ENCODE data around the gene CNOT8.

The CNOT8 gene

DNA sequence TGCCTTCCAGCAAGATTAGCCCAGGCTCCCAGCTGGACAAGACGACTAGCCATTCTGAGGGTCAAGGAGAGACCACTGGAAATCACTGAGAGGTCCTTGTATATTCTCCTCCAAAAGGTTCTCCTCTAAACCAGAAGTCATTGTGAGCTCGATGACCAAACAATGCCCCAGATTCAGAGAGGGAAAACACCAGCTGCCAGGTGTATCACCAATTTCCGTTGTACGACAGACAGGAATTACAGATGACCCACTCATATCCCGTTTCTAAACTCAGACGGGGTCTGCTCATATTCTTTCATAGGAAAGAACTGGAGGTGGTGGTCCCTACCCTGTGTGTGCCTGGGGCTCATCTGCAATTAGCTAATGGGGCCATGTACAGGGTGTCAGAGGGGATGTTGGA, 22.2 kb upstream of the CNOT8 start:
- DNase-seq: no peak

DNA sequence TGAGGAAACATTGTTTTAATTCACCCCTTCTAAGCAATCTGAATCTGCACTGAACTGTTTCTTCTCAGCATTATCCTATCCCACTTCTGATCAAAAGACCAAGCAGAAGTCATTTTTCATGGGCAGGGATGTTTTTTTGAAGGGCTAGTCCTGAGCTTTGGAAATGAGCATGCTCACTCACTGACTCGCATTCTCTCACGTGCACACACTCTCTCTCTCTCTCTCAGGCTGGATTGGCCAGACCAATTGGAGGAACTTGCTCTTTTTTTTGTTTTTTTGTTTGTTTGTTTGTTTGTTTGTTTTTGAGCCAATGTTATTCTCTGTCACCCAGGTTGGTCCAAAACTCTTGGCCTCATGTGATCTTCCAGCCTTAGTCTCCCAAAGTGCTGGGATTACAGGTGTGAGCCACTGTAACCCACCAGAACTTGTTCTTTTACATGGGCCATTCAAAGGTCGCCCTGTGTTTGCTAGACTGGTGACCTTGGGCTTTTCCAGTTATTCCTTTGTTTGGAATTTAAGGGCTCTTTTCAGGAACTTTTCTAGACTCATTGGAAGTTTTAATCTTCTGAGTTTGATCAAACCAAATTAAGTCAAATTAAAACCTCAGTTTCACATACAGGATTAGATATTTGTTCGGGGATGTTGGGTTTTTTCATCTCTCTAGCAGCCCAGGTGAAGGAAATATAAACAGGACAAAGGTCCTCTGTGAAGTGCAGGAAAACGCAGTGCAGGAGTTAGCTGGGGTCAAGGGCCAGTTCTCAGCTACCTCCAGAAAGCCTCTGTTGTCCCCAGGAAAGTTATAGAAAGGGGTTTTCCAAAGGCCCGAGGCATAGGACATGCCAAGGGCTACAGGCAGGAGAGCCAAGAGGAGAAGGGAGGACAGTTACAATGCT, 21.2 kb upstream of the CNOT8 start:
- DNase-seq: no peak

DNA sequence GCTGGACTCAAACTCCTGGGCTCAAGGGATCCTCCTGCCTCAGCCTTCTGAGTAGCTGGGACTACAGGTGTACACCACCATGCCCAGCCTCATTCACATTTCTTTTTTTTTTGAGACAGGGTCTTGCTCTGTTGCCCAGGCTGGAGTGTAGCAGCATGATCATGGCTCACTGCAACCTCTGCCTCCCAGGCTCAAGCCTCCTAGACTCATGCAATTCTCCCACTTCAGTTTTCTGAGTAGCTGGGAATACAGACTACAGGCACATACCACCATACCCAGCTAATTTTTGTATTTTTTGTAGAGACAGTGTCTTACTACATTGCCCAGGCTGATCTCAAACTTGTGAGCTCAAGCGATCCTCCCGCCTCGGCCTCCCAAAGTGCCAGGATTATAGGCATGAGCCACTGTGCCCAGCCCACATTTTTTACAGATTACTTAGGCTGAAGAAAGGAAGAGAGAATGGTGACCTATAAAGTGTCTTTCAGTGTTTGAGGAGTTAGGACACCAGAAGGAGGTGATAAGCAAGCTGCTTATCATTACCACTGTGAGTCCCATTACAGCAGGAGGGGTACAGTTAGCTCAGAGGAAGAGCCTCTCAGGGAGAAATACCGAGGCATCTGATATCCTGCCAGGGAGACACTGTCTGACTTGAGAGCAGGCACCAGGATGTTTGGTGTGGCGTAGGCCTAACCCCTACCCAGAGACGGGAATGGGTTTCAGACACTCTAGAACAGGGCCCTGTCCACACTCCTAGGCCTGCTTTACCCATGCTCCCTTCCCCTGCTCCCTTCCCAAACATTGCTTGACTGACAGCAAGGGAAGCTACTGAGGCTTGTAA, 17.8 kb upstream of the CNOT8 start:
- DNase-seq: no peak

DNA sequence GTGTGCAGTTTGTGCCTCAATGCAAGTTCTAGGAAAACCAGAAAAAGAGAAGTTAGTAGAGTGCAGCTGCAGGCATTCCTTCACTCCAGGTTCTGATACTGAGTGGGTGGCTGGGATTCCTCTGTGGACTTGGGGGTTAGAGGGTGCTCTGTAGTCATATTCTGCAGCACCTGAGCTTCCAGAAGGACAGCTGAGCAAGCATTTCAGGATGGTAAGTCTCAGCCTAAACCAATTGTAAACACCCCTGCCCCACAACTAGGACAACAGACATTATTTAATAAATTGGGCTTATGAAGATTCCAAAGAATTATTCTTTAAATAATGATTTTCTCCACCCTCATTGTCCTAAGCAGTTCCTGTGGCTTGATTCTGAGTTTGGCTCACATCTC, 17.2 kb upstream of the CNOT8 start:
- no peak for DNase-seq

DNA sequence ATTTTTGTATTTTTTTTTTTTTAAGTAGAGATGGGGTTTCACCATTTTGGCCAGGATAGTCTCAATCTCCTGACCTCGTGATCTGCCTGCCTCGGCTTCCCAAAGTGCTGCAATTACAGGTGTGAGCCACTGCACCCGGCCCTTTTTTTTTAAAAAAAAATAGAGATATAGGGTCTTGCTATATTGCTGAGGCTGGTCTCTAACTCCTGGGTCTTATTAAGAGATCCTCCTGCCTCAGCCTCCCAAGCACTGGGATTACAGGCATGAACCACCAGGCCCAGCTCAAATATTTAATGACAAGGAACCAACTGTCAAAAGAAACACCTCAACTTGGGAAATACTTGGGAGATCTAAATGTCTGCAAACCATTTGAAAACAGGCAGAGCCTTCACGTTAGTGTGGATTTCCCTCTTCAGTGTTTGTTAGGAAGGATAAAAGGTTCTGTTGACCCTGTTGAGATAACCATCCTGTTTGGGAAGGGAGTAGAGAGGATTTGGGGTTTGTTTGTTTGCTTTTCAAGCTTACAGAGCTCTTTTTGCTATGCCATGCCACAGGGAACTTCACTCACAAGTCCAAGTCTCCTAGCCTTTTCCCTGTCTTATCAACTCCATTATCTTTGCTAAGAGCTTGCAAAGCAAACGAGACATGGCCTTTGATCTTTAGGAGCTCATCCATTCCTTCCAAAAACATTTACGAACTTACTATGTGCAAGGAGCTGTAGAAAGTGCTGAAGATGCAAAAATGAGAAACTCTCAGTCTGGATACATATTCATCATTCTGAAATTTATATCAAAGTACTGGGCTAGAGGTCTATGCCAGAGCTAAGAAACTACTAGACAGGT, 15.5 kb upstream of the CNOT8 start:
- no peak for DNase-seq

DNA sequence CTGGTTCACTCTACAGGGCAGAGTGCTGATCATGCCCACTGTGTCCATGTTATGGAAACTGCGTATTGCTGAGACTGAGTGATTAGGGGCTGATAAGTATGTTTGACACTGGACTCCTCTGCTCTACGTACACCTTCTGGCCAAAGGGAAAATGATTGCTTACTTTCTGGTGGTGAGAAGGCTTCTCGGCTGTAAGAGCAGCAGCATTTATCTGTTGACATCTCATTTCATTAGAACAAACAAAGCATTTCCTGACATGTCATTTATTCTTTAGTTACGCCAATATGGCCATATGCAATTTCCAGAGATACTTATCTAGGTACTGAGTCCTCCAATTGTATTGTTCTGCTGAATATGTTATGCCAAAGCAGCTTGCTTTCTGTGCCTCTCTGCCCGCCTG, 13.6 kb upstream of the CNOT8 start:
- DNase-seq: no peak

DNA sequence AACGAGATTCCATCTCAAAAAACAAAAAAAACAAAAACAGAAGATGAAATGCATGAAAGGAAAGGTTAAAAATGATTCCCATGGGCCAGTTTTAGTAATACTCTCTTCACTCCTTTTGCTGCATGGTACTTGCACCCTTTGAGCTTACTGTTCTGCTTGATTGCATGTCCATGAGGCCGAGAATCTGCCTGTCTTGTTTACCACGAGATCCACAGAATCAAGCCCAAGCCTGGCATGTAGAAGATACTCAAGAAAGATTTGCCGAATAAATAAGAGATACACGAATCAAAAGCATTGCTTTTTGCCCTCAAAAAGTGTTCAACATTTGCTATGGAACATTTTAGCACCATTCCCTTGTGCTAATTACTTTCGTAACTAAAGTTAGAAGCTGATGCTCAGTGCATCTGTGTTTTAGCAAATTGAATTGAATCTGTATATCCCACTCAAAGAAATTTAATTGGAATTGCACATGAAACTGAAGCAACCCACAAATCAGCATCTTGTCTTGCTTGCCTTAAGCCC, 9.1 kb upstream of the CNOT8 start:
- DNase-seq: no peak

DNA sequence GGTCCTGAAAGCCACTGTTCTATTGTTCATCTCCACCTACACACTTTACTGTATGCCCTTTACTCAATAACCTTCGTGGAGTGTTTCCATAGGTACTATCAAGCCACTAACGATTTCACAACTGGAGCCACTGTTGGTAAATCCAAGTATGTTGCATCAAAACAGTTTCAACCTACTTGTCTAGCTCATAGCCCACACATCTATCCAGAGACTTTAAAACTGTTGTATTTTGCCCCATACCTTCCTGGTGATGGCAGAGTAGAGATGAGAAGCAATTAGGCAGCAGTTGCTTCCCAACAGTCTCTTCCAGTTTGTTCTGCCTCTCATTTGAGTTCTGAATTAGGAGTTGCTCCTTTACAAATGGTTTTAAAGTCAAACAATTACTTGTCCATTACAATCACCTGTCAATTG, 8.6 kb upstream of the CNOT8 start:
- DNase-seq: no peak

DNA sequence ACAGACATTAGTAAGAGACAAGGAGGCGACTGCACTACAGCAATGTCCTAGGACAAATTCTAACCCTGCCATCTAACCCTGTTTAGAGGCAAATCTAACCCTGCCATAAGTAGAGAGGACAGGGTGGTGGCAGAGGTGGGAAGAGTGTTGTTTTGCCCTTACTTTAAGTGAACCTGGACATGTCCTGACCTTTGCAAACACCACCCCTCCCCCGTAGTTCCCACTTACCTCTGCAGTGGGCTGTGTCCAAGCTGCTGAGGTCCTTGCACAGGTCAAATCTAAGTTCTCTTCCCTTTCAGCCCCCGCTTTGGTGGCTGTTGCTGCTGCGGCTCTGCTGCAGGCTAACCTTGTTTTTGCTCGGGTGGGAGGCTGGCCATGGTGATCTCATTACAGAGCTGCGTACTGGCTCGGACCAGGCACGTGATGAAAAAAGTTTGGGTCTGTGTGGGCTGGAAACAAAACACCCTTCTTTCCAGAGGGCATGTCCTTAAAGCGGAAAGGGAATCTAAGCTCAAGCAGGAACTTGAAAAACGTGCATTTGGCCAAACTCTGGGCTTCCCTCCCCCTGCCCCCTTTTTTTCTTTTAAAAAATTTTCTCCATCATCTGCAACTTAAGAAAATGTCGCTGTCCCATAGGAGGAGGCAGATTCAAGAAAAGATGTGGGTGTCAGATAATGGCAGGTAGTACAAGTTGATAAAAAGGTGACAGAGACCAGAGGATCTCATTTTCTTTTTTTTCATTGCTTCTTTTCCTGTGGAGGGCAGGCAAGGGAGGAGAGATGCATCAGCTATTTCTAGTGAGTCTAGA, 8.0 kb upstream of the CNOT8 start, which contains the start of gene FAXDC2:
TSS of gene FAXDC2 (minus strand) at position 349 of the 808 bp plus-strand sequence. CDS start 12,425 bp downstream, outside the sequence.
- DNase-seq: no peak

DNA sequence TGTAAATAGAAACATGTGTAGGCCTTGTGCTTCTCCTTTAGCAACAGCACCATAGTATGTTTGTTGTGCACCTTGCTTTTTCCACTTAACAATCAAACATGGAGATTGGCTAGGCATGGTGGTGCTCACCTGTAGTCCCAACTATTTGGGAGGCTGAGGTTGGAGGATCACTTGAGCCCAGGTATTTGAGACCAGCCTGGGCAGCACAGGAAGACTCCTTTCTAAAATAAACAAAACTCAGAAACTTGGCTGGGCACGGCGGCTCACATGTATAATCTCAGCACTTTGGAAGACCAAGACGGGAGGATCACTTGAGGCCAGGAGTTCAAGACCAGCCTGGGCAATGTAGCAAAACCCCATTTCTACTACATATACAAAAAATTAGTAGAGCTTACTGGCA, 7.1 kb upstream of the CNOT8 start:
- no peak for DNase-seq

DNA sequence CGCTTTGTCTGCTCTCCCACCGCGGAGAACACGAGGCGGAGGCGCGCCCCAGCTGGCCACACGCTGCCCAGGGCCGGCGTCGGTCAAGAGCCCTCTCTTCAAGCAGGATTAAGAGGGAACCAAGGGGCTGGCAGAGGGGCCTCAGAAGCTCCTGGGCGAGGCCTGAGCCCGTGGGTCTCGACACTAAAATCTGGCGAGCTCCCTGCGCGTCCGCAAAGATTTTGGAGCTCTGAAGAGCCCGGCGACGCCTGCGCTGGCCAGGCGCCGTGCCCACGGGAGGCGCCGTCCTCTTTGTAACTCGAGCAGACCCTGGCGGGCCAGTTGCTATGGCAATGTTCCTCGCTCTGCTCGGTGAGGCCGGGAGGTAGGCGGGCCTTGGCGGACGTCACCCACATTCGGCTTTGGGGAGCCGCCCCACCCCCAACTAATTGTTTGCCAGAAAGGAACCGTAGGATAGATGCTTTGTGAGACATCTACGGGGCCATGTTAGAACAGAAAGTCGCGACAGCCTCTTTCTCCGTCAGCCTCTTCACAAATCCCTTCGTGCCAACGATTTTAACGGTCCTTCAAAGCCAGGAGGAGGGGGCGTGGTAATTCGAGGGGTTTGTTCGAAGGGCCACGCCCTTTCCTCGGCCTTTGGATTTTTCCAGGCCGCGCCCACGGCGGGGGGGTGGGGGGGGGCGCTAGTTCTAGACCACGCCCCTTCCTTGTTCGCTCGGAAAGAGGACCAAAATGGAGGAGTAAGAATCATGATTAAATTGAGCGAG, 714 bp upstream of the CNOT8 start:
- peak; percentile 85 for DNase-seq

DNA sequence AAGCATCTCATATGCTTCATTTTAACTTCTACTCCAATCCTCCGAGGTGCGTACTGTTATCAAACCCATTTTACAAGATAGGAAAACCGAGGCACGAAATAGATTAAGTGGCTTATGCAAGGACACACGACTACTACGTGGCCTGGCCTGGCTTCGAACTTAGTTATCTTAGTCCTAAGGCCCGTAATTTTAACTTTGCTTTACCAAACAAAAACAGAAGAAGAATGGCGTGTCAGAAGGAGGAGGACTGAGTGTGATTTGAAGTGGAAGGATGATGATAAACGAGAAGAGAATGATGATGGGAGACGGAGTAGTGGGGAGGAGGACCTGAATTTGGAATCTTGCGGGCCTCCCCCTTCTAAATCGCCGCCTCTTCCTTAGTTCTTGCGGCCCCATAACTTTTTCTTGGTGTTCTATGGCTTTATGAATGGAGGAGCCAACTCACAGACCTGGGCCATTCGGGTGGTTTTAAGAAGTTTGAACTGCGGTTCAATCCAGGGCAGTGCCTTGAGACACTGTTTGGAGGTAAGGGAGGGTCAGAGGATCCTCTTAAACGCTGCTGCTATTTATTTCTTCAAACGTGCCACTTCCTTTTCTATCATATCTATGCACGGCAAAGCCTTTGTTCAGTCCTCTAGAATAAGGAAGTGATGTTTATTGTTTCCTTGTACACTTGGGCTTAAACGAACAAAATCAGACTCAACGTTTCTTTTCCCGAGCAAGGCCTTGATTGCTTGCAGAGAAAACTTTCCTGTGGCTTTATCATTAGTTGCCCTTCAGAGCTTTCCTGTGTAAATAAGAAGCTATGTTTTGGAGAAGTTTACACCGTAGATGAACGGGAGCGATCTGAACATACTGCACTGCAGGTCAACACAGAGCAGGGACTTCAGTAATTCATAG, 795 bp downstream of the CNOT8 start:
- no peak for DNase-seq

DNA sequence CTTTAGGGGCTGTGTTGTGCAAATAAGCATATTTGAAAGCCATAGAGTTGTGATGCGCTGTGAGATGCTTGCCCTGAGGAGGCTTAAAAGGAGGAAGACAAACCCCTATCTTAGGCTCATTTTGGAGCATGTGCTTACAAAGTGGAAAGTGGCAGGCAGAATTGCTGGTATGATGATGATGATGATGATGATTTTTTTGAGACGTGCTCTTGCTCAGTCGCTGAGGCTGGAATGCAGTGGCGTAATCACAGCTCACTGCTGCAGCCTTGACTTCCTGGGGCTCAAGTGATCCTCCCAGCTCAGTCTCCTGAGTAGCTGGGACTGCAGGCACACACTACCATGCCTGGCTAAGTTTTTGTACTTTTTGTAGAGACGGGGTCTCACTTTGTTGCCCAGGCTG, 1.7 kb downstream of the CNOT8 start:
- DNase-seq: peak; percentile 18

DNA sequence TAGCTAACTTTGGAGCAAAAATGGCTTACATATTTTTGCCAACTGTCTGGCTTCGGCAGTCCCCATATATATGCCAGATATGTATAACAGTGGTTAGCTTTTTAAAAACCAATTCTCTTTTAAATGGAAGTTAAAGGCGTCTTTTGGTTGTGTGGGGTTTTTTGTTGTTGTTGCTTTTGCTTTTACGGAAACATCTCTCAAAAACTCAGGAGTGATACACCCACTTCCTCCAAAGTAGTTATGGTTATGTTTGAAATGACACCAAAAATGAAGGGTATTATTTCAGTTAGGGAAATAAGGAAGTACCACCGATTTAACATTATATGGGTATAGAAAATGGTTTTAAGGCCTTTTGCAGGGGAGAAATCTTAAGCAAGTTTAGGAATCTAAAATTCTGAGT, 2.3 kb downstream of the CNOT8 start:
- no peak for DNase-seq

DNA sequence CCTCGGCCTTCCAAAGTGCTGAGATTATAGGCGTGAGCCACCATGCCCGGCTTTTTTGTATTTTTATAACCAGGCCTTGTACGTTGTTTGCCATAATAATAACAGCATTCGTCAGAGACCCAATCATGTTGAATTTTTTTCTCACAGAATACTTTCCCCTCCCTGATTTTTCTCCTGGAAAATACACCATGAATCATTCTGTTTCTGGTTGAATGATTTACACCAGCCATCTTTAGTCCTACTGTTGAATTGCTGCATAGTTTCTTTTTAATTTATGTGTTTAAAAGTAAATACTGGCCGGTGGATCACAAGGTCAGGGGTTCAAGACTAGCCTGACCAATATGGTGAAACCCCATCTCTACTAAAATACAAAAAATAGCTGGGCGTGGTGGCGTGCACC, 3.5 kb downstream of the CNOT8 start:
- DNase-seq: no peak

DNA sequence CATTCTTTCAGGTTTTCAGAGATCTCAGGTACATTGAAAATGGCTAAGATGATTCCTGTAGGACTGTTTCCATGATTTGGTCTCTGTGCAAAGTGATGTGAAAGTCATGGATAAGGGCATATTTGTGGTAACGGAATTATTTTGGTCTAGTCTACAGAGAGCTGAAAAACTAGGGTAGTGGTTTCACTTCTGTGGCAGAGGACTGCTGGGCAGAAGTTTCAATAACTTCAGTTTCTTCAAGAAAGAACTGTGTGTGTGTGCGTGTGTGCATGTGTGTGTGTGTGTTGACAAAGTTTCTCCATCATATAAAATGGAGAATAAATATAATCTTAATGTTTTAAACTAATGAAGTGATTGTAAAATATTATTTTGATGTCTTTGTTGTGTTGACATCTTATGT, 4.3 kb downstream of the CNOT8 start:
- DNase-seq: no peak

DNA sequence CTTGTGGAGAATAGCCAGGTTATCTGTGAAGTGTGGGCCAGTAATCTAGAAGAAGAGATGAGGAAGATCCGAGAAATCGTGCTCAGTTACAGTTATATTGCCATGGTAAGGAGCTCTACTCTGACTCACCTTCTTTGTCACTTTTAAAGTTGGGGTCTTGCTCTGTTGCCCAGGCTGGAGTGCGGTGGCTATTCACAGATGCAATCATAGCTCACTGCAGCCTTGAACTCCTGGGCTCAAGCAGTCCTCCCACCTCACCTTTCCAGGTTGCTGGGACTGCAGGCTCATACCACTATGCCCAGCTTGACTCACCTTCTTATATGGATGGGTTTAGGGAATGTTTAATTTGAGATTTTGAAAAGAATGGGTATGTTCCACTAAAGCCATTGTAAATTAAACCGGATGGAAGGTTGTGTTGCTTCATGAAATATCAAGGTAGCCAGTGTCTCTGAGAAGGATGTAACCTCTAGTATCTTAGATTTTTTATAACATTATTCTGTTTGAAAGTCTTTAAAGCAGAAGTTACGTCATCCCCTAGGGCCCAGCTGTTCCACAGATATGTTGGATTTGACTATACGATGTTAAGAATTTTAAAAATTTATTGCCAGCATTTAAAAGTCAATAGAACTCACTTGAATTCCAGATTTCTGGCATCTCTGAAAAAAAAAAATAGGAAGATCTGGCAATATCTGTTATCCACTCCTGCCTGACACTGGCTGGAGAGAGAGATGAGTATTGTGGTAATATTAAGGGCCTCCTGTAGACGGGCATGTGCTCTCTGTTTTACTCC, 5.1 kb downstream of the CNOT8 start:
- DNase-seq: no peak

DNA sequence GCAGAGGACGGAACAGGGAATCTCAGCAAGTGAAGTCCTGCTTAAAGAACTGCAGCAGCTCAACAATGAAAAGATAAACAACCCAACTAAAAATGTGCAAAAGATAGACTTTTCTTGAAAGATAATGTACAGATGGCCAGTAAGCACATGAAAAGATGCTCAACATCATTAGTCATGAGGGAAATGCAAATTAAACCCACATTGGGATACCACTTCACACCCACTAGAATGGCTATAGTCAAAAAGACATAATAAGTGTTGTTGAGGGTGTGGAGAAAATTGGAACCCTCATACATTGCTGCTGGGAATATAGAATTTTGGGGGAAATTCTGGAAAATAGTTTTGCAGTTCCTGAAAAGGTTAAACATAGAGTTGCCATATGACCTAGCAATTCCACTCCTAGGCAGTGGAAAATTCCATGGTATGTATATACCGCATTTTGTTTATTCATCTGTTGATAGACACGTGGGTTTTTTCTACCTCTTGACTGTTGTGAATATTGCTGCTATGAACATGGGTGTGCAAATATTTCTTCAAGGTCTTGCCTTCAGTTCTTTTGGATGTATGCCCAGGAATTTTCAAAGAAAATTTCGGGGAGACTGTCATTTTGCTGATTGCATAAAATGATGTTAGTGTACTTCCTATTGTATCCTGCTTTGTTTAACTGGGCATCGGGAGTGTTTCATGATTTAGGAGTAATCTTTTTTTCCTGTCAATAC, 7.2 kb downstream of the CNOT8 start:
- no peak for DNase-seq

DNA sequence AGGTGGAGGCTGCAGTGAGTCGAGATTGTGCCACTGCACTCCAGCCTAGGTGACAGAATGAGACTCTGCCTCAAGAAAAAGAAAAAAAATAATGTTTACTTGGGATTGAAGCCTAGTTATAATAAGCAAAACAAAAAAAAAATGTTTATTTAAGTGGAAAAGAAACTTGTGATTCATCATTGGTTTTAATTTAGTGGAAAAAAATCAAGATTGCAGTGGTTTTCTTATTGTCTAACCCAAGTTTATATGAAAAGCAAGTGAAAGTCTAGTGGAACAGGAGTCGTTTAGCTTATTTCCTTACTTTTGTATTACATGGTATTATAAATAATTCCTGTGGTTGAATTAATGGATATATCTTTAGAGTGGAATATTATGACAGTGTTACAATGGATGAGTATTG, 8.4 kb downstream of the CNOT8 start:
- DNase-seq: no peak

Measured in stimulated activated CD4-positive, alpha-beta T cell treated with anti-CD3 and anti-CD28 coated beads, Interleukin-1b, Interleukin-23, amount 100 ng/mL, for 48 hours (primary cell).